Endothelial cell of hepatic sinusoid (primary cell): Measurements from ENCODE around the gene IFTAP.

ENCODE experiments used
- in situ Hi-C: cut with HindIII; loops from 2 replicates; pipeline ENCODE4 v1.10.0; 2017; ENCODE audit warnings: low sequenced_read_pairs

The IFTAP gene

GRCh38 chr11:36703055-36703404, 108.7 kb downstream of the IFTAP start:
- in situ Hi-C loops, result no loop called here
